ENCODE data around the gene OSBPL6.
A peak's percentile ranks its signal among the peaks of the same experiment; 100 is the strongest.
"Not testable (repeated sequence)": the region's sequence is repeated elsewhere in the genome, so short reads cannot be mapped to it uniquely, and the experiment has no call there.

Gene OSBPL6

GRCh38 chr2:178193823-178194599 lies at the start of gene OSBPL6:
Gene OSBPL6, plus strand, starts transcription at chr2:178194512. Its CDS starts 111,673 bp downstream, at chr2:178306185.
- peak; percentile 16 to 21 for DNase-seq (ENCODE audit: low read depth in 1 of 2, low spot score in 1 of 2)

GRCh38 chr2:178152033-178152432 lies 42.3 kb upstream of the OSBPL6 start:
- no peak for DNase-seq (ENCODE audit: low read depth in 1 of 2, low spot score in 1 of 2)

- DNase-seq (ENCODE audit: low read depth in 1 of 2, low spot score in 1 of 2), result no peak
Observed at GRCh38 chr2:178152542-178152941, 41.8 kb upstream of the OSBPL6 start.

GRCh38 chr2:178152977-178153376 lies 41.3 kb upstream of the OSBPL6 start:
- DNase-seq (ENCODE audit: low read depth in 1 of 2, low spot score in 1 of 2), result no peak

- DNase-seq (ENCODE audit: low read depth in 1 of 2, low spot score in 1 of 2), result not testable (repeated sequence)
Observed at GRCh38 chr2:178153878-178154277, 40.4 kb upstream of the OSBPL6 start.

- no peak for DNase-seq (ENCODE audit: low read depth in 1 of 2, low spot score in 1 of 2)
Observed at GRCh38 chr2:178155524-178155923, 38.8 kb upstream of the OSBPL6 start.

GRCh38 chr2:178157574-178157973 lies 36.7 kb upstream of the OSBPL6 start:
- DNase-seq (ENCODE audit: low read depth in 1 of 2, low spot score in 1 of 2), result no peak

- no peak for DNase-seq (ENCODE audit: low read depth in 1 of 2, low spot score in 1 of 2)
Observed at GRCh38 chr2:178159966-178160365, 34.3 kb upstream of the OSBPL6 start.

- DNase-seq (ENCODE audit: low read depth in 1 of 2, low spot score in 1 of 2), result no peak
Observed at GRCh38 chr2:178160601-178161000, 33.7 kb upstream of the OSBPL6 start.

GRCh38 chr2:178163395-178163794 lies 30.9 kb upstream of the OSBPL6 start:
- DNase-seq (ENCODE audit: low read depth in 1 of 2, low spot score in 1 of 2), result no peak

GRCh38 chr2:178163911-178164310 lies 30.4 kb upstream of the OSBPL6 start:
- DNase-seq (ENCODE audit: low read depth in 1 of 2, low spot score in 1 of 2), result no peak

GRCh38 chr2:178173657-178174056 lies 20.7 kb upstream of the OSBPL6 start:
- no peak for DNase-seq (ENCODE audit: low read depth in 1 of 2, low spot score in 1 of 2)

- no peak for DNase-seq (ENCODE audit: low read depth in 1 of 2, low spot score in 1 of 2)
Observed at GRCh38 chr2:178177066-178177679, 17.1 kb upstream of the OSBPL6 start.

- DNase-seq (ENCODE audit: low read depth in 1 of 2, low spot score in 1 of 2), result not testable (repeated sequence)
Observed at GRCh38 chr2:178180648-178181047, 13.7 kb upstream of the OSBPL6 start.

GRCh38 chr2:178187861-178188260 lies 6.5 kb upstream of the OSBPL6 start:
- no peak for DNase-seq (ENCODE audit: low read depth in 1 of 2, low spot score in 1 of 2)

GRCh38 chr2:178188466-178188865 lies 5.8 kb upstream of the OSBPL6 start:
- DNase-seq (ENCODE audit: low read depth in 1 of 2, low spot score in 1 of 2), result no peak

- no peak for DNase-seq (ENCODE audit: low read depth in 1 of 2, low spot score in 1 of 2)
Observed at GRCh38 chr2:178191004-178191508, 3.3 kb upstream of the OSBPL6 start.

GRCh38 chr2:178191511-178191910 lies 2.8 kb upstream of the OSBPL6 start:
- DNase-seq (ENCODE audit: low read depth in 1 of 2, low spot score in 1 of 2), result no peak

GRCh38 chr2:178193496-178193822 lies 853 bp upstream of the OSBPL6 start:
- no peak for DNase-seq (ENCODE audit: low read depth in 1 of 2, low spot score in 1 of 2)

- DNase-seq (ENCODE audit: low read depth in 1 of 2, low spot score in 1 of 2), result no peak
Observed at GRCh38 chr2:178194600-178195389, 483 bp downstream of the OSBPL6 start.

- no peak for DNase-seq (ENCODE audit: low read depth in 1 of 2, low spot score in 1 of 2)
Observed at GRCh38 chr2:178195390-178196166, 1.3 kb downstream of the OSBPL6 start.

All from activated CD4-positive, alpha-beta T cell treated with anti-CD3 and anti-CD28 coated beads, Interleukin-2, amount 50 U/mL, for 24 hours (primary cell).